T-cell (primary cell): ENCODE results near the gene DTX2. TPM values are rescaled to one million over a fixed set of nuclear protein-coding genes. Genes with fewer than 3 reads are reported as not detected.
"Not testable (repeated sequence)": the region's sequence is repeated elsewhere in the genome, so short reads cannot be mapped to it uniquely, and the experiment has no call there.

Experiments
- ATAC-seq, 4 experiments: fragments of 200-7000 bp in 3 of 4; fragments of 150-1000 bp in 1 of 4; cut with Tn5 transposase; replicated peaks in 1 of 4; 1 replicate in 3 of 4; 2 replicates in 1 of 4; pipeline ENCODE4 v1.10.0; 2021; ENCODE audit warnings: moderate library complexity in 3 of 4, mild to moderate bottlenecking in 2 of 4, moderate number of reproducible peaks in 1 of 4
- CTCF ChIA-PET, 2 donors: fragments of 300-600 bp; sonication (Branson Sonifier 250); formaldehyde crosslinking; loops; one replicate each; lab custom pipeline; 2022; ENCODE audit warnings: antibody characterized with exemption in 2 of 2; lab: Charles Lee
- POLR2A ChIA-PET, 2 donors: fragments of 300-600 bp; sonication (Branson Sonifier 250); formaldehyde crosslinking; loops; one replicate each; lab custom pipeline; 2022; ENCODE audit warnings: antibody characterized with exemption in 2 of 2; lab: Charles Lee
- DNase-seq, 35 experiments: peaks; one replicate each; pipeline versions ENCODE4 v3.0.0 to v3.0.0-alpha.2; 2013 to 2023
- H3K27ac ChIP-seq: one replicate; pipeline ENCODE4 v1.5.1; 2013; ENCODE audit warnings: low read length
- H3K27me3 ChIP-seq, 2 experiments: replicated peaks in 1 of 2; 1 replicate in 1 of 2; 2 replicates in 1 of 2; pipeline versions ENCODE4 v1.6.1 to v1.7.0; 2013; ENCODE audit warnings: low read length in 1 of 2, mixed read lengths in 1 of 2; ENCODE audit not compliant: control insufficient read depth in 2 of 2, insufficient read depth in 2 of 2; ENCODE audit errors: extremely low read depth in 1 of 2
- H3K36me3 ChIP-seq, 2 donors: 1 replicate in 1 of 2; 2 replicates in 1 of 2; pipeline versions ENCODE4 v1.6.1 to v1.7.0; 2013; ENCODE audit warnings: low read length in 1 of 2; ENCODE audit not compliant: control insufficient read depth in 2 of 2, insufficient read depth in 1 of 2; ENCODE audit errors: extremely low read depth in 1 of 2
- H3K4me1 ChIP-seq, 2 experiments: 1 replicate in 1 of 2; 2 replicates in 1 of 2; pipeline versions ENCODE4 v1.6.1 to v1.7.0; 2013; ENCODE audit warnings: low read length in 2 of 2, mixed read lengths in 1 of 2; ENCODE audit not compliant: insufficient read depth in 2 of 2, control insufficient read depth in 1 of 2; ENCODE audit errors: extremely low read depth in 1 of 2
- H3K4me3 ChIP-seq, 2 donors: 1 replicate in 1 of 2; 2 replicates in 1 of 2; pipeline versions ENCODE4 v1.5.1 to v1.7.0; 2013; ENCODE audit warnings: mild to moderate bottlenecking in 2 of 2, low read length in 1 of 2, moderate library complexity in 1 of 2; ENCODE audit not compliant: control insufficient read depth in 1 of 2; ENCODE audit errors: extremely low read depth in 1 of 2
- H3K9me3 ChIP-seq: 2 replicates; pipeline ENCODE4 v1.7.0; 2013
- H3K27ac Mint-ChIP-seq, 2 donors: one replicate each; pipeline ENCODE4 v1.8.0; 2020 to 2021; ENCODE audit warnings: mild to moderate bottlenecking in 2 of 2, mixed read lengths in 2 of 2
- H3K27me3 Mint-ChIP-seq, 2 donors: one replicate each; pipeline ENCODE4 v1.8.0; 2021 to 2022; ENCODE audit warnings: mixed read lengths in 2 of 2
- H3K36me3 Mint-ChIP-seq: one replicate; pipeline ENCODE4 v1.8.0; 2021; ENCODE audit warnings: mixed read lengths
- H3K4me1 Mint-ChIP-seq, 3 donors: one replicate each; pipeline ENCODE4 v1.8.0; 2020 to 2022; ENCODE audit warnings: mixed read lengths in 3 of 3, mild to moderate bottlenecking in 1 of 3
- H3K4me3 Mint-ChIP-seq, 3 donors: one replicate each; pipeline ENCODE4 v1.8.0; 2020 to 2022; ENCODE audit warnings: mild to moderate bottlenecking in 3 of 3, mixed read lengths in 3 of 3, moderate library complexity in 3 of 3
- H3K9me3 Mint-ChIP-seq, 3 donors: one replicate each; pipeline ENCODE4 v1.8.0; 2020 to 2022; ENCODE audit warnings: mixed read lengths in 3 of 3
- WGBS: methylation state at CpG from one replicate; pipeline ENCODE4 v1.1.5; 2013; ENCODE audit warnings: missing lambda C conversion rate; ENCODE audit not compliant: insufficient coverage; 5-methylcytosine and 5-hydroxymethylcytosine counted together
- total RNA-seq, 35 experiments: library from RNA in 6 of 35; stranded (reverse) in 6 of 35; fragments of 120-200 nt in 1 of 35; gene quantifications; one replicate each; pipeline versions ENCODE4 v1.2.1 to v1.2.4 and lab custom pipeline; 2013 to 2026

DTX2 gene
- total RNA-seq (10 to 100 TPM; 29.0 to 56.6 (median 42.3) TPM), total RNA-seq (lab: John Stamatoyannopoulos, UW) (4.4 to 20.3 (median 12.1) reads per million in 29 experiments)
- total RNA-seq (2013): 15.3 TPM

DNA sequence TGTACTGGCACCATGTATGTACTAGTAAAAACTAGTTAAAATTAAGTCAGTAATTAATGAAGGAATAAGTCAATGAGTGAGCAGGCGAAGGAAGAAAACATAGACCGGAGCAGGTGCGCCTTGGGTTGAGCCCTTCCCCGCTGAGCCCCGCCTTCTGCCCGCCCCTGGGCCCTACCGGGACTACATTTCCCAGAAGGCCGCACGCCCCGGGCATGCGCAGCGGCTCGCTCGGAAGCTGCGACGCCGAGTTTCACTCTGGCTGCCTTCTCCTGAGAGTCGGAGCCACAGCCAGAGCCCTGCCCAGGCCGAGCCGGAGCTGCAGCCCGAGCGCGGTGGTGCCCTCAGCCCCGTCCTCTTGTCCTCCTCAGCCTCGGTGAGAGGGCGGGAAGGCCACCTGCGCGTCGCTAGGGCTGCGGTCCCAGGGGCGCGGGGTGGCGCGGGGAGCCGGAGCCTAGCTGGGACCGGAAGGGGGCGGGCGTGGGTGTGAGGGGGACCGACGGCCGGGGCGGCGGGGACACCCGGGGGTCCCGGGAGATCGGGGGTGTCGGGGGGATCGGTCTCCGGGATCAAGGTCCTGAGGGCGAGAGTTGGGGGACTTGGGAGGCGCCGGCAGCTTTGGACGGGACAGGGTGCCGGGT is at the start of gene DTX2:
DTX2 (plus strand) TSS at position 246 of the 638 bp plus-strand sequence. CDS start 18,801 bp downstream, outside the sequence.
- CTCF ChIA-PET, H3K27me3 ChIP-seq, POLR2A ChIA-PET, H3K36me3 ChIP-seq, H3K27ac ChIP-seq, H3K27ac Mint-ChIP-seq, H3K27me3 Mint-ChIP-seq, H3K9me3 ChIP-seq, H3K4me1 ChIP-seq, H3K4me1 Mint-ChIP-seq, H3K9me3 Mint-ChIP-seq, H3K36me3 Mint-ChIP-seq: not testable (repeated sequence)
- H3K4me3 ChIP-seq: peak within 1 kb of the TSS in 1 of 2 donors; percentile 28
- H3K4me3 Mint-ChIP-seq: peak within 1 kb of the TSS; percentile 35 to 74 (median 43)
- ATAC-seq (peak; percentile 97 to 98 (median 98)), DNase-seq (peak in 32 of 35 experiments; percentile 9 to 72 (median 46))
- WGBS: no CpG with 5 or more reads among the region's 54 CpGs

DNA sequence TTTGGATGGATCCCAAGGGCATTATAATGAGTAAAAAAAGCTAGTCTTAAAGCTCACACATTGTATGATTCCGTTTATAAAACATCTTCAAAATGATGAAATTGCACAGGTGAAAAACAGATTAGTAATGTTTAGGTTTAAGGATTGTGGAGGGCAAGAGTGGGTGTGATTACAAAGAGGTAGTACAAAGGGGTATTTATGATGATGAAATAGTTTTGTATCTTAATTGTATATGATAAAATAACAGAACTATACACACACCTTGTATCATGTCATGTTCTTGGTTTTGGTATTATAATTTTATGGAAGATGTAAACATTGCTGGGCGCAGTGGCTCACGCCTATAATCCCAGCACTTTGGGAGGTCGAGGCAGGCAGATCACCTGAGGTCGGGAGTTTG is 49.3 kb upstream of the DTX2 start:
- ATAC-seq (no peak), DNase-seq (no peak)
- ChIA-PET CTCF (no interaction called here), POLR2A (interaction anchor here in 1 of 2 donors (0.7 kb wide), 1 partner anchor 295 kb away, joined by 4 read pairs; no protein-coding TSS in a partner anchor)
- Histone ChIP-seq H3K4me3 (no peak overlapping the region), H3K4me1 (no peaks in the 10 kb centered on the region), H3K27ac (no peak overlapping the region), H3K9me3 (no peaks in the 10 kb centered on the region), H3K27me3 (peaks cover 0 to 4% of the 10 kb centered on the region in 2 experiments), H3K36me3 (no peaks in the 10 kb centered on the region)
- WGBS: no CpG with 5 or more reads among the region's 5 CpGs
- no peaks in the 10 kb centered on the region for H3K9me3 Mint-ChIP-seq
- no peaks in the 10 kb centered on the region for H3K4me1 Mint-ChIP-seq
- no peaks in the 10 kb centered on the region for H3K36me3 Mint-ChIP-seq
- H3K27ac Mint-ChIP-seq: no peak overlapping the region
- H3K27me3 Mint-ChIP-seq: no peaks in the 10 kb centered on the region
- no peak overlapping the region for H3K4me3 Mint-ChIP-seq

DNA sequence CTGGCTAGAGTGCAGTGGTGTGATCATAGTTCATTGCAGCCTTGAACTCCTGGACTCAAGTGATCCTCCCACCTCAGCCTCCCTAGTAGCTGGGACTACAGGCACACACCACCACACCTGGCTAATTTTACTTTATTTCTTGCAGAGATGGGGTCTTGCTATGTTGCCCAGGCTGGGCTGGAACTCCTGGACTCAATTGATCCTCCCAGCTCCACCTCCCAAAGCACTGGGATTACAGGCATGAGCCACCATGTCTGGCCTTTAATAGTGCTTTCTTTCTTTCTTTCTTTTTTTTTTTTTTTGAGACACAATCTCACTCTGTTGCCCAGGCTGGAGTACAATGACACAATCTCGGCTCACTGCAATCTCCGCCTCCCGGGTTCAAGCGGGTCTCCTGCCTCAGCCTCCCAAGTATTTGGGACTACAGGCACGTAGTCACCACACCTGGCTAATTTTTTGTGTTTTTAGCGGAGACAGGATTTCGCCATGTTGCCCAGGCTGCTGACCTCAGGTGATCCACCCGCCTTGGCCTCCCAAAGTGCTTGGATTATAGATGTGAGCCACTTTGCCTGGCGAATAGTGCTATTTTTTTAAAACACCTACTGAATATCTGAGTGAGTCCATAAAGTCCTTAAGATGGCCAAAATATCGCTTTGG is 43.7 kb upstream of the DTX2 start:
- H3K9me3 Mint-ChIP-seq, H3K36me3 ChIP-seq, H3K4me1 Mint-ChIP-seq, ATAC-seq, H3K27ac ChIP-seq, H3K4me3 Mint-ChIP-seq, H3K36me3 Mint-ChIP-seq, H3K4me3 ChIP-seq, H3K4me1 ChIP-seq, H3K27me3 Mint-ChIP-seq, CTCF ChIA-PET, POLR2A ChIA-PET, H3K27ac Mint-ChIP-seq, DNase-seq, H3K9me3 ChIP-seq: not testable (repeated sequence)
- H3K27me3 ChIP-seq: peaks cover 0 to 10% of the 10 kb centered on the region in 2 experiments
- WGBS: 94% methylated on average over 4 of the region's 10 CpGs

DNA sequence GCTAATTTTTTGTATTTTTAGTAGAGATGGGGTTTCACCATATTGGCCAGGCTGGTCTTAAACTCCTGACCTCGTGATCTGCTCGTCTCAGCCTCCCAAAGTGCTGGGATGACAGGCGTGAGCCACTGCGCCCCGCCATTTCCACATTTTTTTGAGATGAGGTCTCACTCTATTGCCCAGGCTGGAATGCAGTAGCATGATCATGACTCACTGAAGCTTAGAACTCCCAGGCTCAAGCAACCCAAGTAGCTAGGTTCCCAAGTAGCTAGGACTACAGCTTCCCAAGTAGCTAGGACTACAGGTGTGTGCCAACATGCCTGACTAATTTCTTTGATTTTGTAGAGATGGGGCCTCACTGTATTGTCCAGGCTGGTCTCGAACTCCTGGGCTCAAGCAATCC is 40.4 kb upstream of the DTX2 start:
- H3K36me3 ChIP-seq, H3K4me1 ChIP-seq, H3K36me3 Mint-ChIP-seq, DNase-seq, POLR2A ChIA-PET, H3K27ac Mint-ChIP-seq, H3K4me3 ChIP-seq, H3K27ac ChIP-seq, H3K4me1 Mint-ChIP-seq, H3K9me3 Mint-ChIP-seq, H3K27me3 Mint-ChIP-seq, H3K4me3 Mint-ChIP-seq, H3K9me3 ChIP-seq, ATAC-seq: not testable (repeated sequence)
- CTCF ChIA-PET: interaction anchor here in 1 of 2 donors (0.6 kb wide), 1 partner anchor 691 kb away, joined by 3 read pairs; no protein-coding TSS in a partner anchor
- peaks cover 0 to 21% of the 10 kb centered on the region in 2 experiments for H3K27me3 ChIP-seq
- 77% methylated on average over 5 of the region's 6 CpGs for WGBS

DNA sequence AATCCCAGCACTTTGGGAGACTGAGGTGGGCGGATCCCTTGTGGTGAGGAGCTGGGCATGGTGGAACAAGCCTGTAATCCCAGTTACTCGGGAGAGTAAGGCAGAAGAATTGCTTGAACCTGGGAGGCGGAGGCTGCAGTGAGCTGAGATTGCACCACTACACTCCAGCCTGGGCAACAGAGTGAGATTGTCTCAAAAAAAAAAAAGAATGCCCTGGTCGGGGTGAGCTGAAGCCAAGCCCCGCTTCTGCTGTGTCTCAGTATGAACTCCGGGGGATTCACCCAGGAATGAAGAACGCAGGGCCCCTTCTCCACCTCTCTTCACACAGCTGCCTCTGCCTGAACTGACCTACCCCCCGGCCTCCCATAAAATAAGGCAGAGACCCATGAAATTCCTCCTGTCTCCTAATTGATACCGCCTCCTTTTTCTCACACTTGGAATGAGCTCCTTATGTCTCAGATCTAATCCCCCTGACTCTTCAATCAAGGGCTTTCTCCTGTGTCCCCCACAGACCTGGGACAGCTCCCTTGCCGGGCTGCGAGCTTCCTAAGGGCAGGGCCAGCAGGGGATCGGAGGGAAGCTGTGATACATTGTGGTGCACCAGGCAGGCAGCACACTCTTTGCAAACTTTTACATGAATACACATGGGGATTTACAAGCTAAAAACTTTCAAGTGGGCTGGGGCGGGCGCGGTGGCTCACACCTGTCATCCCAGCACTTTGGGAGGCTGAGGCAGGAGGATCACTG is 37.7 kb upstream of the DTX2 start:
- Mint-ChIP-seq H3K36me3 (no peaks in the 10 kb centered on the region), H3K4me3 (no peak overlapping the region), H3K27me3 (peaks cover 0 to 9% of the 10 kb centered on the region in 2 donors), H3K9me3 (no peaks in the 10 kb centered on the region), H3K27ac (no peak overlapping the region), H3K4me1 (peaks cover 6 to 9% (median 8%) of the 10 kb centered on the region in 3 donors)
- H3K4me3 ChIP-seq: no peak overlapping the region
- ChIA-PET CTCF (interaction anchor here in 1 of 2 donors (0.6 kb wide), 1 partner anchor 189 kb away, joined by 3 read pairs; no protein-coding TSS in a partner anchor), POLR2A (no interaction called here)
- H3K27ac ChIP-seq: no peak overlapping the region
- no peak for ATAC-seq
- no peaks in the 10 kb centered on the region for H3K36me3 ChIP-seq
- peaks cover 0 to 17% of the 10 kb centered on the region in 2 experiments for H3K27me3 ChIP-seq
- no peaks in the 10 kb centered on the region for H3K9me3 ChIP-seq
- no peak for DNase-seq
- peaks cover 0 to 8% of the 10 kb centered on the region in 2 experiments for H3K4me1 ChIP-seq
- WGBS: 83% methylated on average over 13 of the region's 15 CpGs

DNA sequence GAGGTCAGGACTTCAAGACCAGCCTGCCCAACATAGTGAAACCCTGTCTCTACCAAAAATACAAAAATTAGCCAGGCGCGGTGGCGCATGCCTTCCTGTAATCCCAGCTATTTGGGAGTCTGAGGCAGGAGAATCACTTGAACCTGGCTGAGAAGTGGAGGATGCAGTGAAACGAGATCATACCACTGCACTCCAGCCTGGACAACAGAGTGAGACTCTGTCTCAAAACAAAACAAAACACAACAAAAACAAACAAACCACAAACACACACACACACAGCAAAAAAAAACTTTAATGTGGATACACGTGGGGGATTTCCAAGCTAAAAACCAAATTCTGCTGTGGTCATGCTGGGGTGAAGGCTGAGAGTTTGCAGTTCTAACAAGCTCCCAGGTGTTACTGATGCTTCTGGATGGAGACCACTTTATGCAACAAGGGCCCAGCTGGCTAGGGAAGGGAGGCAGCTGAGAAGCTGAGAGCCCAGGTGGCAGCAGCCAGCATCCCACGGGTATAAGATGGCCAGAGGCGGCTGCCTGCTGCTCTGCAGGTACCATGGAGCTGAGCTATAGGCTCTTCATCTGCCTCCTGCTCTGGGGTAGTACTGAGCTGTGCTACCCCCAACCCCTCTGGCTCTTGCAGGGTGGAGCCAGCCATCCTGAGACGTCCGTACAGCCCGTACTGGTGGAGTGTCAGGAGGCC is 36.9 kb upstream of the DTX2 start, which contains the start of gene ZP3:
ZP3 (plus strand) TSS at position 538 of the 699 bp plus-strand sequence; CDS start at position 553, 15 bp downstream.
- no peak within 1 kb of the TSS for H3K4me3 Mint-ChIP-seq
- POLR2A ChIA-PET: no interaction called here
- Histone ChIP-seq H3K36me3 (no peaks in the 10 kb centered on the region), H3K4me3 (no peak within 1 kb of the TSS), H3K27me3 (peaks cover 0 to 17% of the 10 kb centered on the region in 2 experiments), H3K4me1 (peaks cover 0 to 8% of the 10 kb centered on the region in 2 experiments), H3K9me3 (no peaks in the 10 kb centered on the region), H3K27ac (no peak within 1 kb of the TSS)
- ATAC-seq (peak in 1 of 4 experiments; percentile 31), DNase-seq (peak in 1 of 35 experiments; percentile 17)
- no peaks in the 10 kb centered on the region for H3K9me3 Mint-ChIP-seq
- CTCF ChIA-PET: no interaction called here
- peak within 1 kb of the TSS in 1 of 2 donors; percentile 22 for H3K27ac Mint-ChIP-seq
- WGBS: 71% methylated on average over 5 of the region's 10 CpGs
- H3K4me1 Mint-ChIP-seq: peaks cover 6 to 8% (median 7%) of the 10 kb centered on the region in 3 donors
- H3K36me3 Mint-ChIP-seq: no peaks in the 10 kb centered on the region
- peaks cover 0 to 9% of the 10 kb centered on the region in 2 donors for H3K27me3 Mint-ChIP-seq
